ENCODE measurements around the gene LRRC37B.
"Not testable (repeated sequence)": the region's sequence is repeated elsewhere in the genome, so short reads cannot be mapped to it uniquely, and the experiment has no call there.

DNA sequence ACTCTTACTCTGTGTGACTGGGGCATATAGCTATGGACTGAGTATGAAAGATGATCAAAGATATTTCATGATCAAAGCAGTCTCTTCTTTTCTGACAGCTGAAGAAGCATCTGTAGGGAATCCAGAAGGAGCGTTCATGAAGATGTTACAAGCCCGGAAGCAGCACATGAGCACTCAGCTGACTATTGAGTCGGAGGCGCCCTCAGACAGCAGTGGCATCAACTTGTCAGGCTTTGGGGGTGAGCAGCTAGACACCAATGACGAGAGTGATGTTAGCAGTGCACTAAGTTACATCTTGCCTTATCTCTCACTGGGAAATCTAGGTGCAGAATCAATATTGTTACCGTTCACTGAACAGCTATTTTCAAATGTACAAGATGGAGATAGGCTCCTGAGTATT, 40.5 kb downstream of the LRRC37B start:
- not testable (repeated sequence) for TF ChIP-seq POLR2A (IDR thresholded peaks at IDR 0.05)
- TF ChIP-seq, protein P1, sequence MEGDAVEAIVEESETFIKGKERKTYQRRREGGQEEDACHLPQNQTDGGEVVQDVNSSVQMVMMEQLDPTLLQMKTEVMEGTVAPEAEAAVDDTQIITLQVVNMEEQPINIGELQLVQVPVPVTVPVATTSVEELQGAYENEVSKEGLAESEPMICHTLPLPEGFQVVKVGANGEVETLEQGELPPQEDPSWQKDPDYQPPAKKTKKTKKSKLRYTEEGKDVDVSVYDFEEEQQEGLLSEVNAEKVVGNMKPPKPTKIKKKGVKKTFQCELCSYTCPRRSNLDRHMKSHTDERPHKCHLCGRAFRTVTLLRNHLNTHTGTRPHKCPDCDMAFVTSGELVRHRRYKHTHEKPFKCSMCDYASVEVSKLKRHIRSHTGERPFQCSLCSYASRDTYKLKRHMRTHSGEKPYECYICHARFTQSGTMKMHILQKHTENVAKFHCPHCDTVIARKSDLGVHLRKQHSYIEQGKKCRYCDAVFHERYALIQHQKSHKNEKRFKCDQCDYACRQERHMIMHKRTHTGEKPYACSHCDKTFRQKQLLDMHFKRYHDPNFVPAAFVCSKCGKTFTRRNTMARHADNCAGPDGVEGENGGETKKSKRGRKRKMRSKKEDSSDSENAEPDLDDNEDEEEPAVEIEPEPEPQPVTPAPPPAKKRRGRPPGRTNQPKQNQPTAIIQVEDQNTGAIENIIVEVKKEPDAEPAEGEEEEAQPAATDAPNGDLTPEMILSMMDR (IDR thresholded peaks at IDR 0.05) = not testable (repeated sequence)
